Renal cortical epithelial cell (primary cell): ENCODE data around the gene MYT1. TPM values are rescaled to one million over a fixed set of nuclear protein-coding genes. Genes with fewer than 3 reads are reported as not detected.

Experiments used
- DNase-seq: peaks from one replicate; pipeline ENCODE4 v3.0.0-alpha.2; 2011; ENCODE audit warnings: low read depth
- total RNA-seq: library from RNA; depleted of rRNA; stranded (reverse); fragments of >200 nt; gene quantifications from 2 replicates; pipeline ENCODE4 v1.2.3, GENCODE V29; 2014

Gene MYT1
- total RNA-seq, 1 donor from 2014 or later: under 0.01 TPM

- peak; percentile 95 for DNase-seq
Measured at GRCh38 chr20:64188682-64189529, 24.7 kb downstream of the MYT1 start.

DNA sequence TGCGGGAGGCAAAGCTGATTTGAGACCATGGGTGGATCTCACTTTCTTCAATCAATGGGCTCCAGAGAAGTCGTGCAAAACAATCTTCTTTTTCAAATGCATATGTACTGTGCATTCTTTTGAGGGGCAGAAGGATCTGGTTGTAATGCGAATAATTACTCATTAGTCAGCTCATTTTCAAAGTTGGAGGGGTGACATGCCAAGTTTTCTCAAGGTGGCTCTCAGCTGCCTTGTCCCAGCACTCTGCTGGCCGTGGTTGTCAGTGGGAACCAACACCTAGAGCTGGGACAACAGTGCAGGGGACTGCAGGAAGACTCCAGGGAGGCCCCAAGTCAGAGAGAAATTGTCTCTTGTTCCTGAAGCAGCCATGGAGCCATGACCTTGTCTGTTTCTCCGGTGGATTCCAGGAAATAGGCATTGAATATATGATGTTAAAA is 25.3 kb downstream of the MYT1 start:
- peak; percentile 8 for DNase-seq

GRCh38 chr20:64189986-64190385 is 25.7 kb downstream of the MYT1 start:
- DNase-seq: no peak

DNA sequence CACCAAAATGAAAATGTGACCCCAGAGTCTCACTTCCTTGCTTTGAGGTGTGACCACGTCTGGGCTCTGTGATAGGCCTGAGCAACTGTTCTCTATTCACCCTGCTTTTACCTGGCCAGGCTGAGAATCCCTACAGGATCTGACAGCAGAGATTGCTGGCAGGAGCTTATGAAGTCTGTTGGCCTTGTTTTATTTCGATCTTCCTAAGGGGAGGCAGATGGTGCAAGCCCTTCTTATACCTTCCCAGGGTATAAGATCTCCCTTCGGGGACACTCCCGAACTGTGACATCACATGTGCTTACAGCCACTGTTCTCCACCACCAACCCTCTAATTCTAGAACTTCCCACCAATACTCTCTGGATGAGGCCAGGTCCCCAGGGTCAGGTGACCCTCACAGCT is 26.8 kb downstream of the MYT1 start:
- no peak for DNase-seq

DNA sequence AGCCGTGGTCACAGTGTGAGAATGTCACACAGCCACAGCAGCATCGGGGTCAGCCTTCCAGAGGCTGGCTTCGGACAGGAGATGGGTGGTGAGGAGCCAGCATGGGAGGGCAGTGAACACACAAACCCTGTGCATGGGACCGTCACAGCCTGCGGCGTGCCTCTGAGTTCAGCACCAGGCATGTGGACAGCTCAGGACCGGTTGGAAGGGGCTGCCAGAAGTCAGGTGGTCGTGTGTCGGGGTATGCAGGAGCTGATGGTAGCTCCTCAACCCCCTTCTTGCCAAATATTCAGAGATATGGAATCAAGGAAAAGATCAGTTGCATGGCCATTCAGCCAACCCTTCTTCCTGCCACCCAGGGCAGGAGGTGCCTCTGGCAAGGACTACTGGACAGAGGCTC is 28.2 kb downstream of the MYT1 start:
- DNase-seq: no peak

GRCh38 chr20:64193058-64193457 is 28.8 kb downstream of the MYT1 start:
- DNase-seq: no peak

DNA sequence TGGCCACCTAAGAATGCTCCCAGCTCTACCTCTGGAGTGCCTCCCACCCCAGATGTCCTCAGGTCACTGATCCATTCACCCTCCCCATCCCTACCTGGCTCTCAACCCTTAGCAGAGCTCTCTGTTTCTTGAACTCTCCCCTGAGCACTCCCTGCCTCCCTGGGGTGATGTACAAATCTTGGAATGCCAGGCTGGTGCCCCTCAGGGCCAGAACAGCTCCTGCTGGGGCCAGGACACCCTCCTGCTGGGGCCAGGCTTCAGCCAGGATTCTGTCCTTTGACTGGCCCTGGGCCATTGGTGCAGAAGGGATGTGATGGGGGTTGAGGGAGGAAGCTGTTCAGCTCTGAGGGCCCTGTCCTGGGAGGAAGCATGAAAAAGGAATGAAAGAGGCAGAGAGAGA is 30.0 kb downstream of the MYT1 start:
- no peak for DNase-seq

DNA sequence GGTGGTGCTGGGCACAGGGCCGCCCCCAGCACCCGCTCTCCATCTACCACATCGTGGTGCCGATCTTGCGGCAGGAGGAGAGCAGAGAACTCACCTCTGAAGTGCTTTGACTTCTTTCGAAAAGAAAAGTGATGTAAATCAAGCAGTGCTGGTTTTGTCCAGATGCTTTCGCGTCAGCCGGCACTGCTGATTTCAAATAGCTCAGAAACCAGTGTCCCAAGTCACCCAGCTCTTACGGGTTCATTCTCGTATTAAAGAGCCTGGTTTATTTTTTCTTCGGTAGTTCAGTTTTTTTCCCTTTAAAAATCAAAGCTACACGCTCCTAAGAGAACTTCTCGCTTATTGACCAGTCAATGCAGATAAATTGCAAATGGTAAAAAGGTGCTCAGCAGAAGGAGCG is 32.1 kb downstream of the MYT1 start:
- DNase-seq: no peak

- no peak for DNase-seq
Measured at GRCh38 chr20:64196847-64197306, 32.6 kb downstream of the MYT1 start.

DNA sequence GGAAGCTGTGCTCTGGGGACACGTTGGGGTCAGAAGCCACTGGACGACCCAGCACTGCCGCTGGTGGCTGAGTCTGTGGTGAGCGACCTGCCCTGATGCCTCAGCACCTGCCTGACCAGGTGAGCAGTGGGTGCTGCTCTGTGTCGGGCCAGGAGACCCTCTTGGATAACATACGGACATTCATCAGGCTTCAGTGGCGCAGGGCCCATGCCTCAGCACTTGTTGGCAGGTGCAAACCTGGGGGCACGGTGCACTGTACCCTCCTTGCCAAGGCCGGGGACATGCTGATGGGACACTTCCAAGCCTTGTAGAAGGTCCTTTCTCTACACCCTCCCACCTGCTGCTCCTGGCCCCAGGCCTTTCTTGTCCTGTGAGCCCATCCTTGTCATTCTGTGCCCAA is 34.1 kb downstream of the MYT1 start:
- DNase-seq: no peak

DNA sequence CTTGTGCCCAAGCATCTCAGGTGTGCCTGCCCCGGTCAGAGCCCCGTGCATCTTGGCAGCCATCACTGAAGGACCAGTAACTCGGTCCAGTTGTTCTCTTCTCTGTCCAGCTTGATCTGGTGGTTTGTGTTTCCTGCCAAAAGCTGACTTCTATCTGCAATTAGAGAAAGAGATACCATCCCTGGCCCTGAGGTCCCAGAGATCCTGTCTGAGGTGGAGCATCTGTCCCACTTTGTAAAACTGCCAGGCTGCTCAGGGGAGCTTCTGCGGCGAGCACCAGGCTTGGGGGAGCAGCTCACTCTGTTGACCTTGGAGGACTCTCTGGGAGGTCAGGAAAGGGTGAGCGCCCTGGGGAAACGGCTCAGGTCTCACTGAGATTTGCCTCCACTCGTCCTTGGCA is 35.1 kb downstream of the MYT1 start:
- no peak for DNase-seq

GRCh38 chr20:64200740-64201139 is 36.5 kb downstream of the MYT1 start:
- no peak for DNase-seq

GRCh38 chr20:64201653-64202052 is 37.4 kb downstream of the MYT1 start:
- no peak for DNase-seq

- no peak for DNase-seq
Measured at GRCh38 chr20:64203037-64203777, 39.0 kb downstream of the MYT1 start.

- DNase-seq: no peak
Measured at GRCh38 chr20:64205611-64206026, 41.4 kb downstream of the MYT1 start.

GRCh38 chr20:64206614-64207013 is 42.4 kb downstream of the MYT1 start:
- no peak for DNase-seq

DNA sequence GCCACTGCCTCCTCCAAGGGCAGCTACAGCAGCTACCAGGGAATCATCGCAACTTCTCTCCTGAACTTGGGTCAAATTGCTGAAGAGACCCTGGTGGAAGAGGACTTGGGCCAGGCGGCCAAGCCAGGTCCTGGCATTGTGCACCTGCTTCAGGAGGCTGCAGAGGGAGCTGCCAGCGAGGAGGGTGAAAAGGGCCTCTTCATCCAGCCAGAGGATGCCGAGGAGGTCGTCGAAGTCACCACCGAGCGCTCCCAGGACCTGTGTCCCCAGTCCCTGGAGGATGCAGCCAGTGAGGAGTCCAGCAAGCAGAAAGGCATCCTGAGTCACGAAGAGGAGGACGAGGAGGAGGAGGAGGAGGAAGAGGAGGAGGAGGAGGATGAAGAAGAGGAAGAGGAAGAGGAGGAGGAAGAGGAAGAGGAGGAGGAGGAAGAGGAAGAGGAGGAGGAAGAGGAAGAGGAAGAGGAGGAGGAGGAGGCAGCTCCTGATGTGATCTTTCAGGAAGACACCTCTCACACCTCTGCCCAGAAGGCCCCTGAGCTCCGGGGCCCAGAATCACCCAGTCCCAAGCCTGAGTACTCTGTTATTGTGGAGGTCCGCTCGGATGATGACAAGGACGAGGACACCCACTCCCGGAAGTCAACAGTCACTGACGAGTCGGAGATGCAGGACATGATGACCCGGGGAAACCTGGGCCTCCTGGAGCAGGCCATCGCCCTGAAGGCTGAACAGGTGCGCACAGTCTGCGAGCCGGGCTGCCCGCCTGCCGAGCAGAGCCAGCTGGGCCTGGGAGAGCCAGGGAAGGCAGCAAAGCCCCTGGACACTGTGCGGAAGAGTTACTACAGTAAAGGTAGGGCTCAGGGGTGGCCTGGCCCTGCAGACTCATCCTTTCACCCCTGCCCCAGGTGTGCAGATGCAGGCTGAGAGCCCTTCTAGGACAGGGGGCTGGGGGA is 43.7 kb downstream of the MYT1 start:
- DNase-seq: no peak

GRCh38 chr20:64209148-64209547 is 44.9 kb downstream of the MYT1 start:
- no peak for DNase-seq

DNA sequence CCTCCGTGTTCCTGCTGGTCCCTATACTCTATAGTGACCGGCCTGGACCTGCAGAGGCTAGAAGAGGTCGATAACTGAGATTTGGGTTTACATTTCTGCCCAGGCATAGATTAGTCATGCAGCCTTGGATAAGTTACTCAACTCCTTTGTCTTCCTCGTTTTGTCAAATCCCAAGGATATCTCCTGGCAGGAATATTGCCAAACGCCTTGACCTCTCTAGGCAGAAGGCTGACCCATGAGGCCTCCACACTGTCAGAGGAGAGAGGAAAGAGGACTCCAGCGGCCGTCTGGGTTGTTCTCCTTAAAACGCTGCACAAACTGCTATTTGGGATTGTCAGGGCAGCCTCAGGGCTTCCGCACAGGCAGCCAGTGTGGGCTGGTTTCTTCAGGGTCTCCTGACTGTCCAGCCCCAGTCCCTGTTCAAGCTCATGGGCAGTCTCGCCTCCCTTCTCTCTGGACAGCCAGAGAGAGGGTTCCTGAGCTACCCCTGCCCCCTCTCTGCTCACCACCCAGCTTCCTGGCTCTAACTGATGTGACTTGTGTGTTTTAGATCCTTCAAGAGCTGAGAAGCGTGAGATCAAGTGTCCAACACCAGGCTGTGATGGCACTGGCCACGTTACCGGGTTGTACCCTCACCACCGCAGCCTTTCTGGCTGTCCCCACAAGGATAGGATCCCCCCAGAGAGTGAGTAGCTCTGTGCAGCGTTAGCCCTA is 46.6 kb downstream of the MYT1 start:
- DNase-seq: no peak

GRCh38 chr20:64211874-64212658 is 47.8 kb downstream of the MYT1 start:
- no peak for DNase-seq
